Skin of body (tissue), 3 donors: ENCODE data around the gene SKA3. TPM values are rescaled to one million over a fixed set of nuclear protein-coding genes. Genes with fewer than 3 reads are reported as not detected.

Source experiments
- DNase-seq: peaks from one replicate; lab custom pipeline; 2025; lab: John Stamatoyannopoulos, UW
- small RNA-seq: library from RNA; depleted of rRNA; stranded (forward); fragments of <200 nt; gene quantifications from one replicate; pipeline ENCODE3, GENCODE V24; 2014; ENCODE audit warnings: low replicate concordance
- total RNA-seq: library from RNA; depleted of rRNA; stranded (reverse); fragments of >200 nt; gene quantifications from one replicate; pipeline ENCODE4 v1.2.3, GENCODE V29; 2014

Gene SKA3
- total RNA-seq, 1 donor from 2014 or later = 4.8 TPM

- no peak for DNase-seq
Observed at GRCh38 chr13:21116141-21116540, 60.2 kb downstream of the SKA3 start.

GRCh38 chr13:21115231-21115630 is 61.1 kb downstream of the SKA3 start:
- no peak for DNase-seq

- DNase-seq = no peak
Observed at GRCh38 chr13:21111546-21111945, 64.8 kb downstream of the SKA3 start.

GRCh38 chr13:21109168-21109567 is 67.2 kb downstream of the SKA3 start:
- DNase-seq = no peak

- no peak for DNase-seq
Observed at GRCh38 chr13:21106089-21106488, 70.3 kb downstream of the SKA3 start.

- no peak for DNase-seq
Observed at GRCh38 chr13:21104199-21105019, 71.9 kb downstream of the SKA3 start.

Small RNA genes within 50 kb of the gene (small RNA-seq; reads per million reads assigned to genes)
- gene AL158032.1 (not detected), gene RF00086 (0.62 reads per million, percentile 69 among the genes with 10 or more reads in this experiment), gene RF02116 (not detected)

Other genes starting within 250 kb of the SKA3 start
- gene LATS2, start 115.0 kb downstream of the SKA3 start, total RNA-seq = 15.4 TPM
- 37.0 TPM for gene SAP18, start 36.4 kb downstream of the SKA3 start, total RNA-seq
- 9.8 TPM for gene MRPL57, start 106 bp upstream of the SKA3 start, total RNA-seq